ENCODE data around the gene MN1. TPM values are rescaled to one million over a fixed set of nuclear protein-coding genes. Genes with fewer than 3 reads are reported as not detected.

Gene MN1
- total RNA-seq, 1 experiment from 2014 or later = not detected

- Histone ChIP-seq H3K27ac (ENCODE audit: low read length) (no peak overlapping the region), H3K4me1 (ENCODE audit: low read length) (no peaks in the 10 kb centered on the region), H2AFZ (ENCODE audit: low read length) (no peak overlapping the region), H3K4me2 (ENCODE audit: low read depth, low read length, poor library complexity, severe bottlenecking) (no peak overlapping the region), H3K27me3 (ENCODE audit: low read length) (0 out of 2 replicates have a peak, but pooled peaks cover 3% of the 10 kb centered on the region), H3K4me3 (ENCODE audit: low read length) (no peak overlapping the region), H3K9me3 (ENCODE audit: low read length) (no peaks in the 10 kb centered on the region), H3K9me2 (replicated peaks; ENCODE audit: insufficient read depth, low read length) (no peaks in the 10 kb centered on the region), H3K9ac (ENCODE audit: low read length) (no peak overlapping the region), H3K36me3 (ENCODE audit: insufficient read depth, low read length) (no peaks in the 10 kb centered on the region), H4K20me1 (ENCODE audit: insufficient read depth, low read depth, low read length) (no peaks in the 10 kb centered on the region), H3K79me2 (ENCODE audit: low read length) (no peaks in the 10 kb centered on the region)
- no peak for DNase-seq
These were observed 78.4 kb downstream of the MN1 start for GRCh38 chr22:27723158-27723557.

GRCh38 chr22:27720860-27721259 is 80.7 kb downstream of the MN1 start:
- Histone ChIP-seq H3K36me3 (ENCODE audit: insufficient read depth, low read length) (no peaks in the 10 kb centered on the region), H2AFZ (ENCODE audit: low read length) (no peak overlapping the region), H3K4me1 (ENCODE audit: low read length) (no peaks in the 10 kb centered on the region), H3K4me2 (ENCODE audit: low read depth, low read length, poor library complexity, severe bottlenecking) (no peak overlapping the region), H3K9me3 (ENCODE audit: low read length) (no peaks in the 10 kb centered on the region), H3K27ac (ENCODE audit: low read length) (no peak overlapping the region), H3K27me3 (ENCODE audit: low read length) (0 out of 2 replicates have a peak, but pooled peaks cover 3% of the 10 kb centered on the region), H3K4me3 (ENCODE audit: low read length) (no peak overlapping the region), H3K9ac (ENCODE audit: low read length) (no peak overlapping the region), H4K20me1 (ENCODE audit: insufficient read depth, low read depth, low read length) (no peaks in the 10 kb centered on the region), H3K79me2 (ENCODE audit: low read length) (no peaks in the 10 kb centered on the region), H3K9me2 (replicated peaks; ENCODE audit: insufficient read depth, low read length) (no peaks in the 10 kb centered on the region)
- DNase-seq = no peak

- H3K9ac ChIP-seq (ENCODE audit: low read length) = no peak overlapping the region
- no peak overlapping the region for H2AFZ ChIP-seq (ENCODE audit: low read length)
- DNase-seq = peak; percentile 46
These were observed 81.9 kb downstream of the MN1 start for GRCh38 chr22:27719535-27720227.

GRCh38 chr22:27719036-27719347 is 82.6 kb downstream of the MN1 start:
- 0 out of 2 replicates have a peak, but pooled peaks cover 3% of the 10 kb centered on the region for H3K27me3 ChIP-seq (ENCODE audit: low read length)
- no peak overlapping the region for H3K4me2 ChIP-seq (ENCODE audit: low read depth, low read length, poor library complexity, severe bottlenecking)
- no peaks in the 10 kb centered on the region for H3K4me1 ChIP-seq (ENCODE audit: low read length)
- DNase-seq = no peak
- H3K4me3 ChIP-seq (ENCODE audit: low read length) = no peak overlapping the region
- H3K9me2 ChIP-seq (replicated peaks; ENCODE audit: insufficient read depth, low read length) = no peaks in the 10 kb centered on the region
- H3K27ac ChIP-seq (ENCODE audit: low read length) = no peak overlapping the region
- H3K79me2 ChIP-seq (ENCODE audit: low read length) = no peaks in the 10 kb centered on the region
- H3K9me3 ChIP-seq (ENCODE audit: low read length) = no peaks in the 10 kb centered on the region
- no peak overlapping the region for H2AFZ ChIP-seq (ENCODE audit: low read length)
- H4K20me1 ChIP-seq (ENCODE audit: insufficient read depth, low read depth, low read length) = no peaks in the 10 kb centered on the region
- H3K36me3 ChIP-seq (ENCODE audit: insufficient read depth, low read length) = no peaks in the 10 kb centered on the region
- H3K9ac ChIP-seq (ENCODE audit: low read length) = no peak overlapping the region

More at GRCh38 chr22:27719535-27720227, 81.9 kb downstream of the MN1 start:
- Histone ChIP-seq H4K20me1 (ENCODE audit: insufficient read depth, low read depth, low read length) (no peaks in the 10 kb centered on the region), H3K36me3 (ENCODE audit: insufficient read depth, low read length) (no peaks in the 10 kb centered on the region), H3K9me2 (replicated peaks; ENCODE audit: insufficient read depth, low read length) (no peaks in the 10 kb centered on the region), H3K9me3 (ENCODE audit: low read length) (no peaks in the 10 kb centered on the region), H3K27me3 (ENCODE audit: low read length) (0 out of 2 replicates have a peak, but pooled peaks cover 3% of the 10 kb centered on the region), H3K79me2 (ENCODE audit: low read length) (no peaks in the 10 kb centered on the region), H3K4me1 (ENCODE audit: low read length) (no peaks in the 10 kb centered on the region), H3K4me3 (ENCODE audit: low read length) (no peak overlapping the region), H3K4me2 (ENCODE audit: low read depth, low read length, poor library complexity, severe bottlenecking) (no peak overlapping the region), H3K27ac (ENCODE audit: low read length) (no peak overlapping the region)

GRCh38 chr22:27718186-27719035 is 83.1 kb downstream of the MN1 start:
- no peaks in the 10 kb centered on the region for H3K4me1 ChIP-seq (ENCODE audit: low read length)
- no peak for DNase-seq
- H3K4me2 ChIP-seq (ENCODE audit: low read depth, low read length, poor library complexity, severe bottlenecking) = no peak overlapping the region
- 0 out of 2 replicates have a peak, but pooled peaks cover 3% of the 10 kb centered on the region for H3K27me3 ChIP-seq (ENCODE audit: low read length)
- H3K79me2 ChIP-seq (ENCODE audit: low read length) = no peaks in the 10 kb centered on the region
- no peak overlapping the region for H3K9ac ChIP-seq (ENCODE audit: low read length)
- H3K9me2 ChIP-seq (replicated peaks; ENCODE audit: insufficient read depth, low read length) = no peaks in the 10 kb centered on the region
- H4K20me1 ChIP-seq (ENCODE audit: insufficient read depth, low read depth, low read length) = no peaks in the 10 kb centered on the region
- no peak overlapping the region for H3K27ac ChIP-seq (ENCODE audit: low read length)
- H3K4me3 ChIP-seq (ENCODE audit: low read length) = no peak overlapping the region
- H3K9me3 ChIP-seq (ENCODE audit: low read length) = no peaks in the 10 kb centered on the region
- no peaks in the 10 kb centered on the region for H3K36me3 ChIP-seq (ENCODE audit: insufficient read depth, low read length)
- no peak overlapping the region for H2AFZ ChIP-seq (ENCODE audit: low read length)

- H3K79me2 ChIP-seq (ENCODE audit: low read length) = no peaks in the 10 kb centered on the region
- no peaks in the 10 kb centered on the region for H3K9me3 ChIP-seq (ENCODE audit: low read length)
- no peak overlapping the region for H3K4me3 ChIP-seq (ENCODE audit: low read length)
- H3K4me2 ChIP-seq (ENCODE audit: low read depth, low read length, poor library complexity, severe bottlenecking) = no peak overlapping the region
- no peak overlapping the region for H3K9ac ChIP-seq (ENCODE audit: low read length)
- H3K27me3 ChIP-seq (ENCODE audit: low read length) = no peaks in the 10 kb centered on the region
- H3K9me2 ChIP-seq (replicated peaks; ENCODE audit: insufficient read depth, low read length) = no peaks in the 10 kb centered on the region
- DNase-seq = no peak
- H2AFZ ChIP-seq (ENCODE audit: low read length) = no peak overlapping the region
- H3K4me1 ChIP-seq (ENCODE audit: low read length) = no peaks in the 10 kb centered on the region
- no peak overlapping the region for H3K27ac ChIP-seq (ENCODE audit: low read length)
- H4K20me1 ChIP-seq (ENCODE audit: insufficient read depth, low read depth, low read length) = no peaks in the 10 kb centered on the region
- H3K36me3 ChIP-seq (ENCODE audit: insufficient read depth, low read length) = no peaks in the 10 kb centered on the region
These were observed 84.5 kb downstream of the MN1 start for GRCh38 chr22:27717094-27717493.

- no peak overlapping the region for H3K9ac ChIP-seq (ENCODE audit: low read length)
- H3K4me3 ChIP-seq (ENCODE audit: low read length) = no peak overlapping the region
- no peaks in the 10 kb centered on the region for H3K4me1 ChIP-seq (ENCODE audit: low read length)
- no peaks in the 10 kb centered on the region for H3K9me3 ChIP-seq (ENCODE audit: low read length)
- no peaks in the 10 kb centered on the region for H4K20me1 ChIP-seq (ENCODE audit: insufficient read depth, low read depth, low read length)
- no peaks in the 10 kb centered on the region for H3K79me2 ChIP-seq (ENCODE audit: low read length)
- no peaks in the 10 kb centered on the region for H3K9me2 ChIP-seq (replicated peaks; ENCODE audit: insufficient read depth, low read length)
- DNase-seq = no peak
- H2AFZ ChIP-seq (ENCODE audit: low read length) = no peak overlapping the region
- no peak overlapping the region for H3K27ac ChIP-seq (ENCODE audit: low read length)
- no peaks in the 10 kb centered on the region for H3K27me3 ChIP-seq (ENCODE audit: low read length)
- no peaks in the 10 kb centered on the region for H3K36me3 ChIP-seq (ENCODE audit: insufficient read depth, low read length)
- no peak overlapping the region for H3K4me2 ChIP-seq (ENCODE audit: low read depth, low read length, poor library complexity, severe bottlenecking)
These were observed 85.5 kb downstream of the MN1 start for GRCh38 chr22:27716074-27716473.

GRCh38 chr22:27715106-27715505 is 86.5 kb downstream of the MN1 start:
- Histone ChIP-seq H3K27ac (ENCODE audit: low read length) (no peak overlapping the region), H3K4me3 (ENCODE audit: low read length) (no peak overlapping the region), H4K20me1 (ENCODE audit: insufficient read depth, low read depth, low read length) (no peaks in the 10 kb centered on the region), H3K9ac (ENCODE audit: low read length) (no peak overlapping the region), H3K79me2 (ENCODE audit: low read length) (no peaks in the 10 kb centered on the region), H3K9me3 (ENCODE audit: low read length) (no peaks in the 10 kb centered on the region), H3K27me3 (ENCODE audit: low read length) (no peaks in the 10 kb centered on the region), H3K4me2 (ENCODE audit: low read depth, low read length, poor library complexity, severe bottlenecking) (no peak overlapping the region), H3K36me3 (ENCODE audit: insufficient read depth, low read length) (no peaks in the 10 kb centered on the region), H2AFZ (ENCODE audit: low read length) (no peak overlapping the region), H3K9me2 (replicated peaks; ENCODE audit: insufficient read depth, low read length) (no peaks in the 10 kb centered on the region), H3K4me1 (ENCODE audit: low read length) (no peaks in the 10 kb centered on the region)
- DNase-seq = no peak
